Suprapubic skin (tissue), 4 donors: ENCODE measurements around the gene SIK3.

Experiments
- CTCF ChIP-seq, 2 donors: fragments of 200-600 bp in 1 of 2; fragments of 450-650 bp in 1 of 2; sonication (generic) in 1 of 2; IDR thresholded peaks; one replicate each; pipeline ENCODE4 v1.5.1; 2016 to 2019; ENCODE audit warnings: antibody characterized with exemption in 2 of 2, mild to moderate bottlenecking in 1 of 2, moderate library complexity in 1 of 2
- EP300 ChIP-seq: sonication (generic); formaldehyde crosslinking; IDR thresholded peaks from one replicate; pipeline ENCODE4 v1.6.1; 2017; ENCODE audit warnings: antibody characterized with exemption
- POLR2A ChIP-seq, 2 donors: fragments of 450-650 bp; IDR thresholded peaks; one replicate each; pipeline ENCODE4 v1.6.1; 2017; ENCODE audit warnings: antibody characterized with exemption in 2 of 2, mild to moderate bottlenecking in 2 of 2, moderate library complexity in 2 of 2
- POLR2AphosphoS5 ChIP-seq, 3 donors: sonication (generic); formaldehyde crosslinking; IDR thresholded peaks; one replicate each; pipeline ENCODE4 v1.6.1; 2017; ENCODE audit warnings: antibody characterized with exemption in 3 of 3

DNA sequence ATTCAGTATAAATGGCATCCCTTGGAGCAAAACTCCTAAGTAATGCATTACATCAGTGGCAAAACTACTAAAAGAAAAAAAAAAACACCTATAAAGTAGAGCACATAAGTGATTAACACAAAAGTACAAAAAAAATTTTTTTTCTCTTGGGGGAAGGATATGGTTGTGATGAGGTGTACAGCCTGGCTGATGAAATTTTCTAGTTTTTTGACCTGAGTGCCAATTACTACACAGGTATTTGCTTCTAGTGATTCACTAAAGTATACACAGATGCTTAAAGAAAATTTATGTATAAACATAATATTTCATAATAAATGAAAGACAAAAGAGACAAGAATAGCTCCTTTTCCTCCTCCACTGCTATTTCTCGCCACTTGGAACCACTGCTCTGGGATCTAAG is 189.0 kb downstream of the SIK3 start:
- TF ChIP-seq CTCF (IDR thresholded peaks at IDR 0.05) (no peak), POLR2AphosphoS5 (IDR thresholded peaks at IDR 0.05) (no peak), POLR2A (IDR thresholded peaks at IDR 0.05) (no peak), EP300 (no peak)
